Mucosa of descending colon (tissue), 3 donors: ENCODE results near the gene IL1RAPL2. TPM values are rescaled to one million over a fixed set of nuclear protein-coding genes. Genes with fewer than 3 reads are reported as not detected.
"Not testable (repeated sequence)": the region's sequence is repeated elsewhere in the genome, so short reads cannot be mapped to it uniquely, and the experiment has no call there.

Experiments used
- ATAC-seq: fragments of 200-7000 bp; cut with Tn5 transposase; one replicate; pipeline ENCODE4 v1.9.1; 2020; ENCODE audit warnings: mild to moderate bottlenecking, moderate library complexity
- DNase-seq, 3 donors: peaks; one replicate each; pipeline ENCODE4 v3.0.0-alpha.2; 2020
- H3K36me3 ChIP-seq: fragments of 200-600 bp; one replicate; pipeline ENCODE4 v1.8.0; 2021; ENCODE audit warnings: low read depth, mild to moderate bottlenecking
- H3K4me1 ChIP-seq: fragments of 200-600 bp; one replicate; pipeline ENCODE4 v1.8.0; 2021; ENCODE audit warnings: low read depth, mild to moderate bottlenecking
- H3K4me3 ChIP-seq: fragments of 200-600 bp; one replicate; pipeline ENCODE4 v1.8.0; 2021; ENCODE audit warnings: mild to moderate bottlenecking
- H3K9me3 ChIP-seq: fragments of 200-600 bp; one replicate; pipeline ENCODE4 v1.8.0; 2021; ENCODE audit warnings: mild to moderate bottlenecking
- CTCF ChIP-seq: fragments of 200-600 bp; IDR thresholded peaks from one replicate; pipeline ENCODE4 v1.8.0; 2022; ENCODE audit warnings: antibody characterized with exemption, mild to moderate bottlenecking
- intact Hi-C, 2 donors: fragments of 100-400 bp; cut with DNase I in 1 of 2; cut with micrococcal nuclease in 1 of 2; formaldehyde crosslinking; loops; one replicate each; pipeline versions ENCODE4 v1.11.0 to v1.11.1; 2022; cut with DNase I, micrococcal nuclease
- total RNA-seq, 3 donors: library from RNA; stranded (reverse); fragmentation: NEBNext Ultra II Directional in 2 of 3; extraction: Animal tissue kit (Norgen Biotek cat#: 25700) in 2 of 3; gene quantifications; one replicate each; pipeline versions ENCODE4 v1.2.1 to v1.2.4, GENCODE V29; 2021 to 2023
- donor health status: DM: no; HTN: no; CAD: no; lungs with moderate emphysema.
- donor health status: DM: no; HTN: no; CAD: no.
- donor health status: DM: no; HTN: yes; CAD: no.

IL1RAPL2 gene
- total RNA-seq, 3 donors from 2014 or later = 0.19 TPM; not detected in 2

- Histone ChIP-seq H3K36me3 (no peaks in the 10 kb centered on the region), H3K9me3 (no peaks in the 10 kb centered on the region), H3K4me1 (no peaks in the 10 kb centered on the region), H3K4me3 (no peak overlapping the region)
- intact Hi-C loops = no loop called here
- ATAC-seq (no peak), DNase-seq (no peak)
- TF ChIP-seq CTCF = no peak
Observed at GRCh38 chrX:105650986-105651385, 1085.0 kb downstream of the IL1RAPL2 start.

- no peak for TF ChIP-seq CTCF
Observed at GRCh38 chrX:105653891-105654290, 1087.9 kb downstream of the IL1RAPL2 start.

GRCh38 chrX:105658136-105658535 lies 1092.1 kb downstream of the IL1RAPL2 start:
- ATAC-seq = no peak
- Histone ChIP-seq H3K4me1 (no peaks in the 10 kb centered on the region), H3K4me3 (no peak overlapping the region), H3K36me3 (no peaks in the 10 kb centered on the region), H3K9me3 (no peaks in the 10 kb centered on the region)
- intact Hi-C loops = no loop called here
- DNase-seq = no peak
- no peak for TF ChIP-seq CTCF

More at GRCh38 chrX:105653891-105654290, 1087.9 kb downstream of the IL1RAPL2 start:
- intact Hi-C loops = no loop called here
- Histone ChIP-seq H3K9me3 (no peaks in the 10 kb centered on the region), H3K4me1 (no peaks in the 10 kb centered on the region), H3K36me3 (no peaks in the 10 kb centered on the region), H3K4me3 (no peak overlapping the region)
- no peak for DNase-seq
- no peak for ATAC-seq

- no peak overlapping the region for H3K4me3 ChIP-seq
- no peak for TF ChIP-seq CTCF
- no peak for DNase-seq
- no peaks in the 10 kb centered on the region for H3K36me3 ChIP-seq
- no peaks in the 10 kb centered on the region for H3K9me3 ChIP-seq
- intact Hi-C loops = no loop called here
- no peak for ATAC-seq
- no peaks in the 10 kb centered on the region for H3K4me1 ChIP-seq
Observed at GRCh38 chrX:105662248-105662647, 1096.2 kb downstream of the IL1RAPL2 start.

GRCh38 chrX:105664243-105664642 lies 1098.2 kb downstream of the IL1RAPL2 start:
- no peaks in the 10 kb centered on the region for H3K9me3 ChIP-seq
- no peak for TF ChIP-seq CTCF
- DNase-seq (no peak), ATAC-seq (no peak)
- no peaks in the 10 kb centered on the region for H3K4me1 ChIP-seq
- no peaks in the 10 kb centered on the region for H3K36me3 ChIP-seq
- intact Hi-C loops = no loop called here
- no peak overlapping the region for H3K4me3 ChIP-seq

GRCh38 chrX:105684288-105684687 lies 1118.3 kb downstream of the IL1RAPL2 start:
- intact Hi-C loops, H3K4me3 ChIP-seq, H3K9me3 ChIP-seq, H3K36me3 ChIP-seq, DNase-seq, H3K4me1 ChIP-seq, ATAC-seq: not testable (repeated sequence)
